Midbrain (tissue), 1 donor: ENCODE data around the gene ZC3H12D.

Experiments used
- DNase-seq: peaks from one replicate; lab custom pipeline; 2025; lab: John Stamatoyannopoulos, UW

Gene ZC3H12D

GRCh38 chr6:149443411-149444181 lies 41.2 kb downstream of the ZC3H12D start:
- peak; percentile 27 for DNase-seq

- DNase-seq = no peak
These were observed 43.1 kb downstream of the ZC3H12D start for GRCh38 chr6:149441740-149442139.

- no peak for DNase-seq
These were observed 43.8 kb downstream of the ZC3H12D start for GRCh38 chr6:149440735-149441671.

- DNase-seq = no peak
These were observed 45.2 kb downstream of the ZC3H12D start for GRCh38 chr6:149439626-149440025.

- no peak for DNase-seq
These were observed 46.0 kb downstream of the ZC3H12D start for GRCh38 chr6:149438855-149439254.

GRCh38 chr6:149437212-149437611 lies 47.6 kb downstream of the ZC3H12D start:
- no peak for DNase-seq

- no peak for DNase-seq
These were observed 48.2 kb downstream of the ZC3H12D start for GRCh38 chr6:149436647-149437046.

- no peak for DNase-seq
These were observed 48.8 kb downstream of the ZC3H12D start for GRCh38 chr6:149435919-149436586.

- no peak for DNase-seq
These were observed 50.9 kb downstream of the ZC3H12D start for GRCh38 chr6:149433881-149434280.

GRCh38 chr6:149433405-149433804 lies 51.4 kb downstream of the ZC3H12D start:
- no peak for DNase-seq

- DNase-seq = peak; percentile 88
These were observed 52.7 kb downstream of the ZC3H12D start for GRCh38 chr6:149431905-149432775.

- no peak for DNase-seq
These were observed 55.1 kb downstream of the ZC3H12D start for GRCh38 chr6:149429427-149430360.

GRCh38 chr6:149428606-149429005 lies 56.2 kb downstream of the ZC3H12D start:
- no peak for DNase-seq

GRCh38 chr6:149425754-149426153 lies 59.1 kb downstream of the ZC3H12D start:
- no peak for DNase-seq

- DNase-seq = no peak
These were observed 59.6 kb downstream of the ZC3H12D start for GRCh38 chr6:149425224-149425623.

GRCh38 chr6:149423964-149424440 lies 60.8 kb downstream of the ZC3H12D start:
- DNase-seq = no peak

GRCh38 chr6:149422581-149422980 lies 62.2 kb downstream of the ZC3H12D start:
- DNase-seq = no peak

GRCh38 chr6:149421132-149421531 lies 63.7 kb downstream of the ZC3H12D start:
- no peak for DNase-seq

GRCh38 chr6:149419696-149420404 lies 65.0 kb downstream of the ZC3H12D start:
- no peak for DNase-seq
